HPDE6-E6E7 (cell line): ENCODE data around the gene DDN.

Experiments
- DNase-seq: peaks from one replicate; pipeline ENCODE4 v3.0.0; 2011; ENCODE audit warnings: missing footprints; ENCODE audit errors: extremely low spot score

The DDN gene

DNA sequence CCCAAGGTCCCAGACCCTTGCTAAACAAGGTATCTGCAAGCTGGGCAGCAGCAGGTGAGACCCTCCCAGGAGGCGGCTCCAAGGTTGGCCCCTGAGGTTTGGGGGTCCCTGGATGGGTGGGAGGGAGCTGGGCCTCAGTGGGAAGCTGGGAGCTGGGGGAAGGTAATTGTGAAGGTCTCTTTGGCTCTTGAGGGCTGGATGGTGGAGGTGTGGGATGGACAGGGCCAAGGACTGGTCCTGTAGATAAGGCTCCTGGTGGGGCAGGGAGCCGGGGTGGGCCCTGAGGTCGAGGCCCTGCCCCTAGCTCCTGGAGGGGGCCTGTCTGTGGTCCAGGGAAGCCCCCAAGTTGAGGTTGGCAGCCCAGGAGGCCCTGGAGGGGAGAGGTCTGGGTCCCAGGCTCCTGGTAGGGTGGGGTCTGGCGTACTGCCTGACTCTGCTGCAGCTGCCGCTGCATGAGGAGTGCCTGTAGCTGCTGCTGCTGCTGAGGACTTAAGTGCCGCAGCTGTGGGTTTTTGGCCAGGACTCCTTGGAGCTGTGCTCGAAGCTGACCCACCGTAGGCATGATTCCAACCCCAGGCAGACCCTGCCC, 32.5 kb upstream of the DDN start:
- no peak for DNase-seq

DNA sequence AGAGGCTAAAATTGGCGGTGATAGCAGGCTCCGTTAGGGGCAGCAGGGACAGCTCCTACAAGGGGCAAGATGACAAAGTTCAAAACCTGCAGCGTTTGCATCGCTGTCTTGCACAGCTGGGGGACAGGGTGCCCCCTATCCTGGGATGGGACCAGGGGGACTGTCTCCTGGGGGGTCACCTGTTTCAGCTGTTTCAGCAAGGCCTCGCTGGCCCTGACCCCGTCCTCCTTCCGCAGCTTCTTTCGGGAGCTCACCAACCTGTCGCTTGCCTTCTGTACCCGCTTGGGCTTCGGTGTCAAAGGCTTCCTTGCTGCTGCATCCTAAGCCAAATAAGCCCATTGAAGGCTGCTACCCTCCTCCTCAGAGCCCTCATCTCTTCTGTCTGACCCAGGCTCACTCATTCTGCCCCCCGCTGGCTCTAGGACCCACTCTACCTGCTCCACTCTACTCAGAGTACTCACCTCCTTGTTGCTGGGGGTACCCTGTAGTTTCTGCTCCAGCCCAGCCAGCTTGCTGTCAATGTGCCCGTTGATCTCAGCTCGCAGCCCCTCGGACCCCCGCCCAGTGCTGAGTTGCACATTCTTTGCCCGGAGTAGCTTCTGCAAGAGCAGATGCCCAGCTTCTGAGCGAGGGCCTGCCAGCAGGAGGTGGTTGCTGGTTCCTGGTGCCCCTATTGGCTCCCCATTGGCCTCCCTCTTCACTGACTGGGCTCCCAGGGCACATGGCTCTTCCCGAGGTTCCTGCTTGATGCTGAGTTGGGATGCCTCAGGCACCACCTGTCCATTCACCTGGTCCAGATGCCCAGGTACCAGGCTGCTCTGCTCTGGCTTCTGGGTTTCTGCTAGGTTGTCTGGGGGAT, 31.8 kb upstream of the DDN start:
- no peak for DNase-seq

DNA sequence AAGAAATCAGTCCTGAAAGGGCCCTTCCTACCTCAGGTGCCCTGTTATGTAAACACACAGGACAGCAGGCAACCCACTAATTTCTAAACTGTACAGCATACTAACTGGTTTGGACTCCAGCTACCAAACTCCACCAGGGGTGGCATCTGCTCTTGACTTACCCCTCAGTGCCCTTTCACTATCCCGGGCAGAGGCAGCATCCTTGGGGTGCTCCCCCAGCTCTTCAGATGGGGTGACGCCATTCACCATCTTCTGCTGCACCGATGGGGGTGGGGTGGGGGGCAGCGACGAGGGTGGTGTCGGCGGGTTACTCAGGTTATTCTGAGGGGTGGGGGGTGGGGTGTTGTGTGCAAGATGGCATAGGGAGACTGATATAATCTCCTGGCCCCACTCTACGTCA, 30.9 kb upstream of the DDN start:
- DNase-seq = no peak

DNA sequence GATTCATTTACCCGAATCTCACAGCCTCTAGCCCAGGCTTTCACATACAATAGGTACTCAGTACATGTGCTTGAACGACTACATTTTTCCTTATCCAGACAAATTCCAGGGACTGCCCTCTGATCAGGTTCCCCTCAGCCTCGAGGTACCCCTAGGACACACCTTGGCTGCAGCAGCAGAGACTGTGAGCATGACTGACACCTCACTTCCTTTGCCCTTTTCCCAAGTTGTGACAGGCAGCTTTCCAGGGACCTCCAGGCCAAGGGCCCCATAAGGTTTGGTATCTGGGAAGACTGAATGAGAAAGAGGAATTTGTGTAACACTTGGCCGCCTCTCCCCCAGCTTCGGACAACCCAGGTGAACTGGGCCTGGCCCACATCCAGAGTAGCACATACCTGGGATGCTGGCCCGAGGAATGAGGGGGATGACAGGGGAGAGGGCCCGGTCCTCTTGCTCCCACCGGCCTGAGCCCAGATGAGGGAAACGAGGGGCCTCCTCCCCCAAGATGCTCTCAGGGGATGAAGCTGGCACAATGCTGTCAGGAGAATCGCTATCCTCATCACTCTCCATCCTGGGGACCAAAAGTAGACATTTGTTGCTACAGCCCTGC, 29.6 kb upstream of the DDN start:
- DNase-seq = no peak

DNA sequence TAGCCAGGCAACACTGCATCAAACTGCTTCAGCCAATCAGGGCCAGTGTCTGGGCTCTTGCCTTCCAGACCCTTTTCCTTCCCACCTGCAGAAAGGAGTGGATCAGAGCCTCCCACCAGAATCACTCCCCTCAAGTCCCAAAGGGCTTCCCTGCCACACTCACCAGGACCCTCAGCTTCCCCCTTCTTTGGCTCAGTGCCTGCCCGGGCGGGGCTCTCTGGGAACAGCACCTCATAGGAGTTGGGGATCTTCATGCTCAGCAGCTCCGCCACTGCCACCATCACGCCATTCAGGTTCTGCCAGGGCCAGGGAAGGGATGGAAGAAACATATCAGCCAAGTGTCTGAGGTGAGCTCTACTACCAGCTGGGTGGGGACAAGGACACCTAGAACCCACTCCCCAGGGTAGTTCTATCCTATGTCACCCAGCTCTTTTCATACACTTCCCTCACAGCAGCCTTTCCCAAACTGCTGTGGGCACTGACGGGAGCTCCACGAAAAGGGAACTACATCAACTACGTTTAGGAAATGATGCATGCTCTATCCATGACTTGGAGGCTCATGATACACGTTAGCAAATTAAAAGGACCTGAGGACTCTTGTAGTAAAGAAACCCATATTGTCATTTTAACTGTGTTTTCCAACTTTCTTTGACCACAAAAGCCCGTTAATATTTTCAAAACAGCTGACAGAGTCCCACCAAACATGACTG, 28.8 kb upstream of the DDN start:
- no peak for DNase-seq

DNA sequence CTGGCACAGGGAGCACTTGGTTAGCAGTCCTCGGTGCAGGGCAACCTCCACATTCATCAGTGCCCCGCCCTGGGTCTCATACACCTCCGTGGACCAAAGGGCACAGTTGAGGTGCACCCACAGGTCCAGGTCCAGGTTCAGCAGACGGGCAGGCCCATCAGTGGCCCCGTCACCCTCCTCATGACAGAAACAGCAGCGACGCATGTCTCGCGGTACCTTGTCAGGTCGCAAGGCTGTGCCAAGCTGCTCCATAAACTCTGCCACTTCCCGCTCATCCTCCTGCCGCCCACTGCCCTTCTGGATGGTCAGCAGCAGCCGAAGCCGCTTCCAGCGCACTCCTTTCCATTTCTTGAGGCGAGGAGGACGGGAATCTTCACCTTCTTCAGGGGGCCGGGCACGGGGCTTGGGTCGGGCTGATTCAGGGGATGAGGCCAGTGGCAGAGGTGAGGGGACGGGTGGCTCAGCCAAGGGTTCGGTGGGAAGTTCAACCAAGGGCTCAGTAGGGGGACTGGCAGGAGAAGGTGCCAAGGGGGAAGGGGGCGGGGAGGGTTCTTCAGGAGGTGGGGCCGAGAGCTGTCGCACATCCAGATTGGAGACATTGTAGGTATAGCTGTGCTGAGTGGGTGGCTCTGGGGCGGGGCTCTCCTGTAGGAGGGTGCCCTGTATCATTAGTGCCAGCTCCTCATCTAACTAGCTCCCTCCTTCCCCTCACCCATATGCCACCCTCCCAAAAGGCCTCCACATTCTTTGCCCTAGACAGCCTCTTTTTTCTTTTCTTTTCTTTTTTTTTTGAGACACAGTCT, 27.7 kb upstream of the DDN start:
- DNase-seq = no peak

DNA sequence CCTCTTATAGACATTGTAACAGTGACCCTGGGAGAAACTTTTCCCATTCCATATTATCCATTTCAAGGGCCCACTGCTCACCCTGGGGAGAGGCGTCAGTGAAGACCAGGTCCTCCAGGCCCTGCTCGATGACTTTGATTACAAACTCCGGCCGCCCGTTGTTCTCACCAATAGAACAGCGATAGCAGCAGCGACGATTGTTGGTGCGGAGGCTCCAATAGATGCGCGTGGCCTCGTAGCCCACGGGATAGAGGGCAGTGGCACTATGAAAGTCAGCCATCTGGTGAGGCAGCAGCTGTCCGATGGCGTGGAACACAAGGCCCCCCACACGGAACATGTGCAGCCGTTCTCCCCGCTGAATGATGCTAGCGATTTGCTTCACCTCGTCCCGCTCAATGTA, 26.9 kb upstream of the DDN start:
- DNase-seq = no peak

DNA sequence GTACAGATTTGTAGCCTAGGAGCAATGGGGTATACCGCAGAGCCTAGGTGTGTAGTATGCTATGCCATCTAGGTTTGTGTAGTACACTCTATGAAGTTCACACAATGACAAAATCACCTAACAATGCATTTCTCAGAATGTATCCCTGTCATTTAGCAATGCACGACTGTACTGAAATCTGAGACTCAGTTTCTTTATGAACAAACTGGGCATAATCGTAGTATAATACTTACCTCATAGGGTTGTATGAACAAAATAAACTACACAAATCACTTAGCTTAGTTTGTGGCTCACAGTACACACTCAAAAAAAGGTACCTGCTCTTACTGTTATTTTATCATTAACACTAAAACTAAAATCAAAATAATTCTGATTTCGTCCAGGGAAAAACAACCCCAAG, 26.3 kb upstream of the DDN start:
- DNase-seq = no peak

DNA sequence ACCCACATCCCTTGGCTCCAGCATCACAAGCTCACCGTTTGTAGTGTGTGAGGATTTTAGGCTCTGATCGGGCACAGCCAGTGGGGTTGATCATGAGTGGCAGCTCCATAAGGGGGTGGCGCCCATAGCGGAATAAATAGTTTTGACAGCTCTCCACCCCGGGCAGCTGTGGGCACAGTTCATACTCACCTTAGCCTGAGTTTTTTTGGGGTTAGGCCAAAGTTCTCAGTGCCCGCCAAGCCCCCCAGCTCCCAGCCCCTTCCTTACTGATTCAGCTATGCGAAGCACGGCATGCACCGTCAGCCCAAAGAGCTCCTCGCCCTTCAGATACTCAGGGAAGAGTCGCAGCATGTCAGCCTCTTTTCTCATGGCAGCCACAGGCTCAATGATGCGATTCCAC, 25.4 kb upstream of the DDN start:
- no peak for DNase-seq

DNA sequence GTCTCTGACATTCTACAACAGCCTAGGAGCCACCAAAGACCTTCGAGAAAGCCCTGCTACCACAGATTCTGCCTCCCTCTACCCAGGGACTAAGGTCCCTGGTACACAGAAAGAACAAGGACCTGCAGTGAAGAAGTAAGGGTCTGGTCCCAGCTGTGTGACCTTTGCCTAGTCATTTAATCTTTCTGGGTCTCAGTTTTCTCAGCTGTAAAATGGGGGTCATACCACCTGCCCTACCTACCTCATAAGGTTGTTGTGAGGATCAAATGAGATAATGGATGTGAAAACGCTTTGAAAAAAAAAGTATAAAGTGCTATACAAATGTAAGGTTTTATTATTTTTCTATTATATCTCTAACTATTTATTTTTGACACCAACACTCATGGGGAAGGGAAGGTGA, 24.6 kb upstream of the DDN start:
- DNase-seq = no peak

DNA sequence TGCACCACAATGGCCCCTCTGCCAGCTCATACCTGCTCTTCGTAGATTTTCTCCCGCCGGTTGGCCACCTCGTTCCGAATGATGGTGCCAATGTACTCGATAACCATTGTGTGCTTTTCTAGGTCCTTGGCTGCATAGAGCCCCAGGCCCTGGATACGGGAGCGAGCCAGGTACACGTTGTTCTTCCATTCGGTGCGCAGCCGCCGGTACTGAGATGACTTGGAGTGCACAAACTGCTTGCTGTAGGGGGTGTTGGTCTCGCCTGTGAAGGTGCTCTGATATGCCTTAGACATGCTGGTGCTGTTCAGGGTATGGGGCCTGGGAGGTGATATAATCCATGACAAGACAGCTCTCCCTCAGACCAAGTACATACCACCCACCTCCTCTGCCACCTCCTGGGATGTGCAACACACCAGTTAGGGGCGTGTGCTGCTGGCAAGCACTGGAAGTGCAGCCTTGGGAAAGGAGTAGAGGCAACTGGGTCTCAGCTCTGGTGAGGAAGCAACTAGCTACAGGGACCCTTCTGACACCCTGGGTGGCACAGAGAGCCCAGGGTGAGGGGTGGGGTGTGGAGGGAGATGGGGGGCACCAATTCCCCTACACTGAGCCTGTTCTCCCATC, 23.5 kb upstream of the DDN start:
- DNase-seq = no peak

DNA sequence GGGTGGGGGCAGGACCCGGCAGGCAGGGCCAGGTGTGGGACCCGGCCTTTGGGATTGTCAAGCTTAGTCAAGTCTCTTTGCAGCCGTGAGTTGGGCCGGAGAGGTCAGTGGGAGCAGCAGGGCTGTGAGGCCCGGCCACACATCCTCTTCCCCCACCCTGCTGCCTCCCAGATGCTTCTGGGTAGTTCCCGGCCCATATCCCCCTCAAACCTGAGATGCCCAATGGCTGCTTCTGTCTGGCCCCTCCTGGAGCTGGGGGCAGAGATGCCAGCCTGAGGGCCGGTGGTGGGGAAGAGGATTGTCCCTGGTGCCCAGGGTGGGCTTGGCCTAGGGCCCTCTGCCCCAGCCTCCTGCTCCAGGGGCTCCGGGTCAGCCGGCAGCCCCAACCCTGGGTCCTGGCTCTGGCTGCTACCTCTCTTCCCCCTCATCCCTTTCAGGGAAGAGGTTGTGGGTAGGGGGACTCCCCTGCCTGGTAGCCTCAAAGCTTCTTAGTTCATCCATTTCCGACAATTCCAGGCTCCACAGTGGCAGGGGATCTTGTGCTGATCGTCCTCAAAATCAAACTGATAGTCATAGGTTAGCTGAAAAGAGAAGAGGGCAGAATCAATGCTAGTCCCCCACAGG, 22.2 kb upstream of the DDN start:
- no peak for DNase-seq

DNA sequence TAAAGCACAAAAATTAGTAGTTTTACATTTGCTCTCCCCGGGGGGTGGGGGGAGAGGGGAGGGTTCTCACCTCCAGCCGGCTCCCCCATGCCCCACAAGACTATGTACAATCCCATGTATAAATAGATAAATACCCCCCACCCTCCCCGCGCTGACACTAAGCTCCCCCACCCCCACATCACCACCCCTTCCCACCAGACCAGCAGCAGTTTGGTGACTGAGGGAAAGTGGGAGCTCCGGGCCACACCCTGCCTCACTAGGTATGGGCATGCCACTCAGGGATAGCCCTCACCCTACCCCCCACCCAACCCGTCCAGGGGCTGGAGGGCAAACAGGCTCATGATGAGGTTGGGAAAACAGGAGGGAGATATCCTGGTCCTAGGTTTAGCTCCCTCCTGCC, 21.3 kb upstream of the DDN start:
- no peak for DNase-seq

DNA sequence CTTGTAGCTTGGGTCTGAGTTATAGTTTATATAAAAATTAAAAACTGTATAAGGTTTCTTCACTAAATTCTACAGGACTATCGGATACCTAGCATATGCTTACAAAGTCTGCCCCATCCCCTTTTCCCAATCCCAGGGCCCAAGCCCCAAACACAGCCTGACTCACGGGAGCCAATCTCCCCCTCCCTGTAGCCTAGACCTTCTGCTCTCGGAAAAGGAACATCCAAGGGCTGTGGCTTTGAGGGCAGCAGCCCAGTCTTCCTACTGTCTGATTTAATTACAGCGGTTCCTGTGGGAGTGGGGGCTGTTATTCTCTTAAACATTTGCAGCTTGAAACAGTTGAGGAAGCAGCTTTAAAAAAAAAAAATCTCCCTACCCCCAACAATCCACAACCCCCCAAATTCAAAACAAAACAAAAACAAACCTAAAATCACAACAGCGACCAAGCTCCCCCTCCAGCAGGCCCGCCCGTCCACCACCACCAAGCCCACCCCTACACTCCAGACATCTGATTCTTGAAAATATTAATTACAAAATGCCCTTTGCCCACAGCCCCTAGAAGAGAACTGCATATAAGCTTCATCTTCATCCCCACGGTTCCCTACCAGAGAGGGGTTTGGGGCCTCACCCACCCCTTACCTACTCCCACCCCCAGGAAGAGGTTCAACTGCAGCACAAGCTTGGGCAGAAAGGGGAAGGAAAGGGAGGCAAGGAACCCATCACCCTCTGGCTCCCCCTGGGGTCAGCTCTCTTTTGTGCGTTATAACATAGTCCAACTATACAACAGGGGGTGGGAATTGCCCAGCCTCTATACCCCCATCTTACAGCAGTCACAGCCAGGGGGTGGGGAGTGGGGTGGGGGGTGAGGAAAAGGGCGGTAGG, 20.5 kb upstream of the DDN start:
- peak; percentile 60 for DNase-seq

DNA sequence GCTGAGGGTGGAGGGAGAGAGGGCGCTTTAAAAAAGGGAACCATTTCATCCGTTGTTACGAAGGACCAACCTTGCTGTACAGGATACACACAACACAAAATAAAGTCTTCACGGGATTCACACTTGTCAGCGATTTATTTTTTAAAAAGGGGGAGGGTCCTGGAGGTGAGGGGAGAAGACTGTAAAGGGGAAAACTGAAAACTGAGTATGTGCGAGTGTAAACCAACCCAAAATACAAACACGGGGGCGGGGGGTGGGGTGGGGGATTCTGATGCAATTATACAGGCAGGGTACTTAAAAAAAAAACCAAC, 19.9 kb upstream of the DDN start:
- no peak for DNase-seq

DNA sequence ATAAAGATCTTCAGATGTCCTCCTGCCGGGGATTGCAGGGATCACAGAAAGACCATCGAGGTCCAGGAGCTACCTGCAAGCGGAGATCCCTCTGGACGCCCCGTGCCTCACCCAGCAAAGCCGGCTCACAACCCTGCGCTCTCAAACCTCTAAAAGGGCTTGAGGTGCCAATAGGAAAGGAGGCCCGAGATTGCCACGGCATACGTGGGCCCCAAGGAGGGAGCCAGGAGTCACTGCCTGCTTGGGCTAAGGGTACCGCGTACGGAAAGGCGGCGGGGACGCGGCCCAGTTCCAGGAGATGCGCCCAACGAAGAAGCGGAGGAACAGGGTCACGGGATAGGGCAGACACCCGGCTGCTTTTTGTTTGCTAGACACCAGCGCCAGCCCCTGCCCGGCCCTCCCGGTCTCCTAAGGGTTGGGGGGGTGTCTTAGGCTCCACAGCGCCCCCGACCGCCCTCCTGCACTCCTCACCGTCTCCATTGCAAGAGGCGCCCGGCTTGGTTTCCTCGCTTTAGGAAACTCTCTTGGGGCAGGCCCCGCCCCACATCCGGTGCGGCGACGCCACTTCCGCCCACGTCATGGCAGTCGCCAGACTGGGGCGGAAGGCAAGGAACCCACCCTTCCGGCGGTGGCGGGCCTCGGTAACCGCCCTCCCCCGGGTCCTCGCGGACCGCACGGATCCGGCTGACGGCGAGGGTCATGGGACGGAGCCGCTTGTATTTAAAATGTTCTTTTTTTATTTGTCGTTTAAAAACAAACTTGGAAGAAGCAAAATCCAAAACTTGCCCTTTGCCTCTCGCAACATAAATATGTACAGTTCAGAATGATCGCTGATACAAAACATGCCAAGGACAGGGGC, 19.3 kb upstream of the DDN start, which contains the start of gene PRKAG1:
Gene PRKAG1, minus strand, starts transcription at position 516 of the 859 bp plus-strand sequence. Its CDS starts 36 bp downstream, at position 480.
- peak; percentile 97 for DNase-seq

DNA sequence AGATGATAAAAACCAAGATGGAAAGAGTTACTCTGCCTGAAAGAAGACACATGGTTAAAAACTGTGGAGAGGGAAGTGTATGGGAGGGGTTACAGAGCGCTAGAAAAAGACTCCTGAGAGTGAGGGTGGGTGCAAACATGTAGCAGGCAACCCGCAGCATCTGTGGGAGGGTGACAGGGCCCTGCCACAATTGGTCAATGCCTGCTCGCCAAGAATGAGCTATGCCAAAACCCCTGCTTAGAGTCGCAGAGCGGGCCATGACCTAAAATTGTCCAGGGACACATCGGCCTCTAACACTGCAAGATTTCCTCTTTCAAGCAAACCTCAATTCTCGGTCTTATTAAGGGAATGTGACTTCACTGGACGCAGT, 18.7 kb upstream of the DDN start:
- no peak for DNase-seq

DNA sequence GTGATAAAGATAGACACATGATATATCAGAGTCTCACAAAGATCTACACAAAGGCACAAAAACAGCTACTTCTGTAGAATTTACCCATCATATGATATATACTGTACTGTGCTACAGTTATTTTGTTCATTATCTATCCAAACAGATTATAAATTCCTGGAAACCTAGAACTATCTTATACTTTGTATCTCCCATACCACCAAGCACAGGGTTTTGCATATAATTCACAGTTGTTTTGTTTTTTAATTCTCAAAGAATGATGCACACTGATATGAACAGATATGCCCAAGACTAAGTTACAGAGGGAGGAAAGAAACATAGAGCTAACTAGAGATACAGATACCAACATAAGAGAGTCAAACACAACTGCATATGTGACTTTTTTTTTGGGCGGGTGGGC, 16.0 kb upstream of the DDN start:
- DNase-seq = no peak

DNA sequence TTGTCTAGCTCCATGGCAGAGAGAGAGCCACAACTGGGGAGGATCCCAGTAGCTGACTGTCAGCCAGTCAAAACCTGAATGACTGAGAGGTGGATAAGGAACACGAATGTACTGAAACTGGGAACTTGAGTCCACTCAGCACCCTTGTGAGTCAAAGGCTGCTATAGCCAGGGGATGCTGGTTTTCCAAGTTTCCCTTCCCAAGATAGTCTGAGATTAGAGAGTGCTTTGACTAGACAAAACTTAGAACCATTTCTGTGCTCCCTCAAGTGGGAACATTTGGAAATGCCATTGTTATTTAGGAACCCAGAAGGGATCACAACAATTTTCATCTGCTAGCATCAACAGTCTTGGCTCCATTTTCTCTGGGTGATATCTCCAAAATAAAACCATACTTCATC, 15.4 kb upstream of the DDN start:
- DNase-seq = no peak
